HepG2 (cell line): Measurements from ENCODE around the gene DCAF6. TPM values are rescaled to one million over a fixed set of nuclear protein-coding genes. Genes with fewer than 3 reads are reported as not detected.

Experiments used
- ARNT2 ChIP-seq: sonication (generic); formaldehyde crosslinking; IDR thresholded peaks from 2 replicates; pipeline ENCODE4 v1.8.0; 2022; ENCODE audit warnings: mild to moderate bottlenecking, low read depth, missing genetic modification reagents, moderate library complexity
- CREB1 ChIP-seq, 2 experiments: fragments of 450-650 bp in 1 of 2; IDR thresholded peaks; 2 replicates each; pipeline ENCODE4 v1.6.1; 2016 to 2017; ENCODE audit warnings: control low read depth in 1 of 2, mild to moderate bottlenecking in 1 of 2, missing compliant biosample characterization in 1 of 2, missing genetic modification characterization in 1 of 2
- ESRRA ChIP-seq: sonication (generic); formaldehyde crosslinking; IDR thresholded peaks from 2 replicates; pipeline ENCODE4 v1.5.1; 2020; ENCODE audit warnings: mild to moderate bottlenecking, low read depth, missing genetic modification reagents
- FLYWCH1 ChIP-seq: sonication (generic); formaldehyde crosslinking; IDR thresholded peaks from 2 replicates; pipeline ENCODE4 v1.8.1; 2023; ENCODE audit warnings: mild to moderate bottlenecking, missing genetic modification reagents
- LCORL ChIP-seq, 2 experiments: fragments of 450-650 bp in 1 of 2; sonication (generic) in 1 of 2; formaldehyde crosslinking in 1 of 2; IDR thresholded peaks; 2 replicates each; pipeline versions ENCODE4 v1.5.0 to v1.6.1; 2017 to 2020; ENCODE audit warnings: antibody characterized with exemption in 1 of 2, missing genetic modification reagents in 1 of 2
- MEIS1 ChIP-seq: sonication (generic); formaldehyde crosslinking; IDR thresholded peaks from 2 replicates; pipeline ENCODE4 v1.9.0; 2021; ENCODE audit warnings: mild to moderate bottlenecking, missing genetic modification reagents, moderate library complexity, borderline replicate concordance
- NFIC ChIP-seq: IDR thresholded peaks from 2 replicates; pipeline ENCODE4 v1.6.1; 2012; ENCODE audit warnings: mild to moderate bottlenecking, low read length, inconsistent platforms
- NR1H2 ChIP-seq: sonication (generic); formaldehyde crosslinking; IDR thresholded peaks from 2 replicates; pipeline ENCODE4 v1.8.1; 2022; ENCODE audit warnings: low read depth, missing genetic modification reagents, borderline replicate concordance
- ONECUT2 ChIP-seq: sonication (generic); formaldehyde crosslinking; IDR thresholded peaks from 2 replicates; pipeline ENCODE4 v1.4.0; 2020; ENCODE audit warnings: missing genetic modification reagents
- PAF1 ChIP-seq: IDR thresholded peaks from 2 replicates; pipeline ENCODE4 v1.6.1; 2016; ENCODE audit warnings: missing genetic modification reagents, missing compliant biosample characterization
- RAD21 ChIP-seq: fragments of 450-650 bp; formaldehyde crosslinking; IDR thresholded peaks from 2 replicates; pipeline ENCODE4 v1.5.0; 2020; ENCODE audit warnings: mild to moderate bottlenecking
- SOX13 ChIP-seq, 3 experiments: fragments of 450-650 bp in 1 of 3; sonication (generic) in 1 of 3; formaldehyde crosslinking in 1 of 3; IDR thresholded peaks in 2 of 3; conservative IDR thresholded peaks in 1 of 3; 2 replicates each; pipeline versions ENCODE4 v1.5.0 to v1.6.1; 2016 to 2020; ENCODE audit warnings: antibody characterized with exemption in 1 of 3, mild to moderate bottlenecking in 1 of 3, missing compliant biosample characterization in 1 of 3, missing genetic modification reagents in 1 of 3, moderate library complexity in 1 of 3
- SPEN ChIP-seq: sonication (generic); formaldehyde crosslinking; IDR thresholded peaks from 2 replicates; pipeline ENCODE4 v1.5.1; 2020; ENCODE audit warnings: low read depth, mild to moderate bottlenecking, missing genetic modification reagents
- SRSF4 ChIP-seq: fragments of 200-400 bp; formaldehyde crosslinking; IDR thresholded peaks from one replicate; pipeline ENCODE4 v1.6.1; 2018; ENCODE audit warnings: mild to moderate bottlenecking, low read depth, low read length, moderate library complexity; ENCODE audit not compliant: poor library complexity, severe bottlenecking
- TBL1XR1 ChIP-seq: fragments of 150-350 bp; IDR thresholded peaks from 2 replicates; pipeline ENCODE4 v1.6.1; 2014; ENCODE audit warnings: borderline replicate concordance, low read length; ENCODE audit not compliant: partially characterized antibody
- TBX3 ChIP-seq: fragments of 450-650 bp; IDR thresholded peaks from 2 replicates; pipeline ENCODE4 v1.6.1; 2017; ENCODE audit warnings: antibody characterized with exemption, mild to moderate bottlenecking, inconsistent platforms, borderline replicate concordance
- XRCC5 ChIP-seq: fragments of 200-400 bp; formaldehyde crosslinking; optimal IDR thresholded peaks from 2 replicates; pipeline ENCODE3; 2017; ENCODE audit warnings: mild to moderate bottlenecking, low read length
- ZFP1 ChIP-seq: IDR thresholded peaks from 2 replicates; pipeline ENCODE4 v1.6.1; 2016
- ZMYM4 ChIP-seq: sonication (generic); formaldehyde crosslinking; IDR thresholded peaks from 2 replicates; pipeline ENCODE4 v1.8.1; 2023; ENCODE audit warnings: mild to moderate bottlenecking, missing genetic modification reagents
- ZNF17 ChIP-seq: sonication (generic); formaldehyde crosslinking; IDR thresholded peaks from 2 replicates; pipeline ENCODE4 v1.5.0; 2020; ENCODE audit warnings: mild to moderate bottlenecking, missing genetic modification reagents
- ZNF225 ChIP-seq: sonication (generic); formaldehyde crosslinking; IDR thresholded peaks from 2 replicates; pipeline ENCODE4 v1.4.0; 2020; ENCODE audit warnings: mild to moderate bottlenecking, missing genetic modification reagents
- ZNF530 ChIP-seq: sonication (generic); formaldehyde crosslinking; IDR thresholded peaks from 2 replicates; pipeline ENCODE4 v1.5.0; 2020; ENCODE audit warnings: low read depth, mild to moderate bottlenecking, missing genetic modification reagents
- ZNF709 ChIP-seq: sonication (generic); formaldehyde crosslinking; IDR thresholded peaks from 2 replicates; pipeline ENCODE4 v1.5.0; 2020; ENCODE audit warnings: mild to moderate bottlenecking, missing genetic modification reagents
- ZNF746 ChIP-seq: sonication (generic); formaldehyde crosslinking; IDR thresholded peaks from 2 replicates; pipeline ENCODE4 v1.8.0; 2022; ENCODE audit warnings: mild to moderate bottlenecking, missing genetic modification reagents
- ZSCAN31 ChIP-seq: sonication (generic); formaldehyde crosslinking; IDR thresholded peaks from 2 replicates; pipeline ENCODE4 v1.5.0; 2020; ENCODE audit warnings: low read depth, mild to moderate bottlenecking, missing genetic modification reagents
- polyA plus RNA-seq, 8 experiments: library from polyadenylated mRNA; depleted of rRNA in 3 of 8; stranded (reverse) in 7 of 8; unstranded in 1 of 8; fragments of >200 nt; fragmentation: Illumina TruSeq in 4 of 8; extraction: Trizol in 4 of 8; gene quantifications; 2 replicates each; pipeline versions ENCODE4 v1.2.1 to v1.2.3, GENCODE V29; 2011 to 2016; ENCODE audit warnings: low read depth in 4 of 8, missing spikeins in 1 of 8, mixed read lengths in 1 of 8; ENCODE audit not compliant: insufficient read depth in 1 of 8
- total RNA-seq, 5 experiments: library from RNA; depleted of rRNA; stranded (reverse); fragments of >200 nt; fragmentation: Illumina TruSeq; extraction: Trizol; gene quantifications; 2 replicates each; pipeline ENCODE4 v1.2.3, GENCODE V29; 2016; ENCODE audit warnings: low read depth in 1 of 5
- TF ChIP-seq, protein P1 (sequence below): sonication (generic); formaldehyde crosslinking; IDR thresholded peaks from 2 replicates; pipeline ENCODE4 v1.4.0; 2020; ENCODE audit warnings: low read depth, missing genetic modification reagents

Gene DCAF6
- total and polyA plus RNA-seq, 2 of the 13 experiments (the other 11 are each of a cell fraction or from before 2014, with no cell fraction given), result 24.7 to 33.7 TPM

DNA sequence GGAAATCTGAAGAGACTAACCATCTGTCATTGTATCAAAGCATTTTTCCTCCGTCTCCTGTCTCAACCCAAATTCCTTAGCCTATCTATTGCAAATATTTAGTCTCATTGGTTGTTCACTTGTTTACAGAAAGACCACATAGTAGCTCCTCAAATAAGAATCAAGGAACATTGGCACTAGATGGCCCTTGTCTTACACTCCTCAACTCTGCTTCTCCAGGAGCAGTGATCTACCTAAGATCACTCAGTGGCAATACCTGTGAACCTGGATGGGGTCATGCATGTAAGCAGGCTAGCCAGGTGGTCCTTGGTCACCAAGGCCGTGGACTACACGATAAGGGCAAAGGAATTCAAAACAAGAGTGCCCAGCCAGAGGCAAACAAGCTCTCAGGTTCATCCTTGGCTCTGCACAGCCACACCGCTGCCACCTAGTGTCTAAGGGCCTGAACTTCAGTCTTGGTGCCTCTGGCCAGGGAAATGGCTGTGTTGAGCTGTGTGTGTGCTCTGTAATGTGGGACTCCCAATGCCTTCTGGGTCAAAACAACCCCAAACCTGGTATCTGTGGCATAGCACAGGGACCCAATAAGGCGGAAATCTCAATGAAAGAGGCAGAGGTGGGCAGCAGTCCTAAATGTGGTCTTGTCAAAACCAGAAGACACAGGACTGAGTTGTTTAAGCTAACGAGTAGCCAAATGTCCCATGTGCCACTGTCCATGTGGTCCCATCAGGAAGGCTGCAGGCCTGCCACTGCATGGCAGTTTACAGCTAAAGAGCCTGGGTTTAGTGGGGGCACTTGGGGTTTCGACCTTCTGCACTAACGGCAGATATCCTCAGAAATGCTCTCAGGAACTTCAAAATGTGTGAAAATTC is 145.8 kb downstream of the DCAF6 start (continued):
- TF ChIP-seq ZFP1 (CRISPR knock-in tag), result no peak
- TF ChIP-seq ZNF746 (CRISPR knock-in tag), result no peak
- no peak for TF ChIP-seq CREB1 (IDR thresholded peaks at IDR 0.05)
- TF ChIP-seq CREB1 (CRISPR knock-in tag; IDR thresholded peaks at IDR 0.05), result no peak
- no peak for TF ChIP-seq ZNF530 (CRISPR knock-in tag)
- peak; percentile 40; the same call in 1 of the 2 replicates for TF ChIP-seq ZMYM4 (CRISPR knock-in tag)
- TF ChIP-seq ONECUT2, result no peak
- TF ChIP-seq NFIC, result no peak
- TF ChIP-seq SRSF4, result no peak
- no peak for TF ChIP-seq PAF1 (CRISPR knock-in tag)
- TF ChIP-seq ZNF709 (CRISPR knock-in tag), result no peak
- peak; percentile 49; the same call in 1 of the 2 replicates for TF ChIP-seq RAD21
- TF ChIP-seq FLYWCH1 (CRISPR knock-in tag), result no peak
- 0 out of 2 replicates have a peak, but pooled peaks have one; percentile 13 for TF ChIP-seq SPEN (CRISPR knock-in tag)
- no peak for TF ChIP-seq TBL1XR1
- peak; percentile 57 for TF ChIP-seq XRCC5
- no peak for TF ChIP-seq ZNF225 (CRISPR knock-in tag)
- peak; percentile 57; the same call in 1 of the 2 replicates for TF ChIP-seq MEIS1
- TF ChIP-seq ARNT2 (CRISPR knock-in tag), result no peak
- no peak for TF ChIP-seq ZNF17 (CRISPR knock-in tag)
- no peak for TF ChIP-seq TBX3
- TF ChIP-seq SOX13 (IDR thresholded peaks at IDR 0.05), result no peak
- no peak for TF ChIP-seq SOX13 (CRISPR knock-in tag; conservative IDR thresholded peaks at IDR 0.05 in 1 of 2, IDR thresholded peaks at IDR 0.05 in 1 of 2)
- TF ChIP-seq ESRRA (CRISPR knock-in tag), result no peak
- TF ChIP-seq NR1H2 (CRISPR knock-in tag), result no peak
- TF ChIP-seq, protein P1, sequence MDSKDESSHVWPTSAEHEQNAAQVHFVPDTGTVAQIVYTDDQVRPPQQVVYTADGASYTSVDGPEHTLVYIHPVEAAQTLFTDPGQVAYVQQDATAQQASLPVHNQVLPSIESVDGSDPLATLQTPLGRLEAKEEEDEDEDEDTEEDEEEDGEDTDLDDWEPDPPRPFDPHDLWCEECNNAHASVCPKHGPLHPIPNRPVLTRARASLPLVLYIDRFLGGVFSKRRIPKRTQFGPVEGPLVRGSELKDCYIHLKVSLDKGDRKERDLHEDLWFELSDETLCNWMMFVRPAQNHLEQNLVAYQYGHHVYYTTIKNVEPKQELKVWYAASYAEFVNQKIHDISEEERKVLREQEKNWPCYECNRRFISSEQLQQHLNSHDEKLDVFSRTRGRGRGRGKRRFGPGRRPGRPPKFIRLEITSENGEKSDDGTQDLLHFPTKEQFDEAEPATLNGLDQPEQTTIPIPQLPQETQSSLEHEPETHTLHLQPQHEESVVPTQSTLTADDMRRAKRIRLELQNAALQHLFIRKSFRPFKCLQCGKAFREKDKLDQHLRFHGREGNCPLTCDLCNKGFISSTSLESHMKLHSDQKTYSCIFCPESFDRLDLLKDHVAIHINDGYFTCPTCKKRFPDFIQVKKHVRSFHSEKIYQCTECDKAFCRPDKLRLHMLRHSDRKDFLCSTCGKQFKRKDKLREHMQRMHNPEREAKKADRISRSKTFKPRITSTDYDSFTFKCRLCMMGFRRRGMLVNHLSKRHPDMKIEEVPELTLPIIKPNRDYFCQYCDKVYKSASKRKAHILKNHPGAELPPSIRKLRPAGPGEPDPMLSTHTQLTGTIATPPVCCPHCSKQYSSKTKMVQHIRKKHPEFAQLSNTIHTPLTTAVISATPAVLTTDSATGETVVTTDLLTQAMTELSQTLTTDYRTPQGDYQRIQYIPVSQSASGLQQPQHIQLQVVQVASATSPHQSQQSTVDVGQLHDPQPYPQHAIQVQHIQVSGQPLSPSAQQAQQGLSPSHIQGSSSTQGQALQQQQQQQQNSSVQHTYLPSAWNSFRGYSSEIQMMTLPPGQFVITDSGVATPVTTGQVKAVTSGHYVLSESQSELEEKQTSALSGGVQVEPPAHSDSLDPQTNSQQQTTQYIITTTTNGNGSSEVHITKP (CRISPR knock-in tag), result no peak
- TF ChIP-seq LCORL (IDR thresholded peaks at IDR 0.05), result no peak
- TF ChIP-seq LCORL (CRISPR knock-in tag; IDR thresholded peaks at IDR 0.05), result 0 out of 2 replicates have a peak, but pooled peaks have one; percentile 26
- no peak for TF ChIP-seq ZSCAN31 (CRISPR knock-in tag)
